ENCODE data around the gene GSTO1.

Gene GSTO1

GRCh38 chr10:104251443-104251842 is 3.2 kb upstream of the GSTO1 start:
- DNase-seq: no peak

- no peak for DNase-seq
These were observed 2.3 kb upstream of the GSTO1 start for GRCh38 chr10:104252368-104252767.

GRCh38 chr10:104253106-104253505 is 1.6 kb upstream of the GSTO1 start:
- no peak for DNase-seq

- no peak for DNase-seq
These were observed 884 bp upstream of the GSTO1 start for GRCh38 chr10:104253606-104254410.

GRCh38 chr10:104255311-104255981 is 754 bp downstream of the GSTO1 start:
- DNase-seq: no peak

GRCh38 chr10:104256335-104256961 is 1.8 kb downstream of the GSTO1 start:
- DNase-seq: no peak

GRCh38 chr10:104257235-104257634 is 2.5 kb downstream of the GSTO1 start:
- no peak for DNase-seq

- DNase-seq: no peak
These were observed 3.5 kb downstream of the GSTO1 start for GRCh38 chr10:104258209-104258608.

GRCh38 chr10:104259456-104259855 is 4.8 kb downstream of the GSTO1 start:
- no peak for DNase-seq

- DNase-seq: no peak
These were observed 5.5 kb downstream of the GSTO1 start for GRCh38 chr10:104259999-104260774.

- DNase-seq: no peak
These were observed 6.1 kb downstream of the GSTO1 start for GRCh38 chr10:104260775-104261115.

- no peak for DNase-seq
These were observed 7.4 kb downstream of the GSTO1 start for GRCh38 chr10:104262055-104262454.

- no peak for DNase-seq
These were observed 10.1 kb downstream of the GSTO1 start for GRCh38 chr10:104264783-104265182.

GRCh38 chr10:104267721-104268404 is 13.2 kb downstream of the GSTO1 start:
- DNase-seq: no peak

- DNase-seq: no peak
These were observed 13.7 kb downstream of the GSTO1 start for GRCh38 chr10:104268405-104268712.

- peak; percentile 95 for DNase-seq
These were observed 14.3 kb downstream of the GSTO1 start, which contains the start of gene GSTO2 for GRCh38 chr10:104268713-104269645. Gene GSTO2, plus strand, starts transcription at chr10:104269184. Its CDS starts 5,732 bp downstream, at chr10:104274916.

- DNase-seq: no peak
These were observed 18.6 kb downstream of the GSTO1 start for GRCh38 chr10:104273286-104273685.

GRCh38 chr10:104273899-104274575 is 19.3 kb downstream of the GSTO1 start:
- DNase-seq: no peak

GRCh38 chr10:104274762-104275721 is 20.4 kb downstream of the GSTO1 start:
- no peak for DNase-seq

- no peak for DNase-seq
These were observed 21.5 kb downstream of the GSTO1 start for GRCh38 chr10:104276192-104276591.
